PC-9 (cell line): ENCODE measurements around the gene CHIA.

Experiments used
- CTCF ChIP-seq: fragments of 200-600 bp; sonication (generic); conservative IDR thresholded peaks from 2 replicates; pipeline ENCODE4 v1.6.1; 2017; ENCODE audit warnings: mixed run types, antibody characterized with exemption, mild to moderate bottlenecking, moderate library complexity
- EZH2 ChIP-seq: fragments of 200-600 bp; sonication (generic); IDR thresholded peaks from 2 replicates; pipeline ENCODE4 v1.8.0; 2017; ENCODE audit warnings: antibody characterized with exemption, low read depth

GRCh38 chr1:111286912-111287311 is 3.7 kb upstream of the CHIA start:
- TF ChIP-seq CTCF = no peak
- no peak for TF ChIP-seq EZH2
